PC-3 (cell line): ENCODE measurements around the gene HASPIN.

Experiments used
- CTCF ChIP-seq: fragments of 300-600 bp; sonication (generic); conservative IDR thresholded peaks from 2 replicates; pipeline ENCODE4 v1.5.1; 2017; ENCODE audit warnings: antibody characterized with exemption, low read depth, mild to moderate bottlenecking, low read length
- EZH2 ChIP-seq: fragments of 300-600 bp; sonication (generic); IDR thresholded peaks from one replicate; pipeline ENCODE4 v1.6.1; 2017; ENCODE audit warnings: antibody characterized with exemption, mild to moderate bottlenecking, low read length; ENCODE audit not compliant: unreplicated experiment

GRCh38 chr17:3762922-3763776 lies 39.4 kb downstream of the HASPIN start:
- TF ChIP-seq CTCF (no peak), EZH2 (no peak)
